ENCODE results near the gene USP17L19.
"Not testable (repeated sequence)": the region's sequence is repeated elsewhere in the genome, so short reads cannot be mapped to it uniquely, and the experiment has no call there.

USP17L19 gene

DNA sequence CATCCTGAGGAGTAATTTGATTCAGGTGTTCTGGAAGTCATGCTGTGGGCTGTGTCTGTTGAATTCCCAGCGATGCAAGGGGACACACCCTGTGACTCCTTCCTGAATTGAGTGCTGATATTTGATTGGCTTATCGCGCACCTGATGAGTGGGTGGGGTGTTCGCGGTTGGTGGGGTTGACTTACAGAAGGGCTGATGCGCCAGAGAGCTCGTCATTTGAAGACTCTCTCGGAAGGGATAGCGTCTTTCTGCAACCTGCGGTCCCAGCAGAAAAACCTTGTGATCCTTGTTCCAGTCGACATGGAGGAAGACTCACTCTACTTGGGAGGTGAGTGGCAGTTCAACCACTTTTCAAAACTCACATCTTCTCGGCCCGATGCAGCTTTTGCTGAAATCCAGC is at the start of gene USP17L19:
TSS of gene USP17L19 (plus strand) at position 301 of the 400 bp plus-strand sequence. CDS start at position 301, 0 bp downstream.
- not testable (repeated sequence) for DNase-seq

- DNase-seq, result not testable (repeated sequence)
Measured at GRCh38 chr4:9210357-9210756, 42.8 kb upstream of the USP17L19 start, which contains the start of gene USP17L10. Gene USP17L10, plus strand, starts transcription at chr4:9210657. Its CDS starts 0 bp downstream, at chr4:9210657.

DNA sequence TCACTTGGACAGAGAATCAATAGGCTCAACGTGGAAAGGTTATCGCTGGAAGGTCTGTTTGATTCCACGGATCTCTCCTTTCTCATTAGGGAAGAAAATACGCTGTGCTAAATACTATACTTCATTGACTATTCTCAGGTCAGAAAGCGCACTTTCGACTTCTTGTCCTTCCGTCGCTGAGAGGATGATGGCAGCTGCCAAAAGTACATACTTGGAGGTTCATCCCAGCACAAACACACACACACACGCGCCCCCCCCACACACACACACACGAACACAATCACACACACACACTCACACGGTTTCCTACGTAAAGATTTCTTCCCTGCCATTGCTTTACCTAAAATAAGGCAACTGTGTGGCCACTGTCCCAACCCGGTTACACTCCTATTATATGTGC is 38.5 kb upstream of the USP17L19 start:
- not testable (repeated sequence) for DNase-seq

DNA sequence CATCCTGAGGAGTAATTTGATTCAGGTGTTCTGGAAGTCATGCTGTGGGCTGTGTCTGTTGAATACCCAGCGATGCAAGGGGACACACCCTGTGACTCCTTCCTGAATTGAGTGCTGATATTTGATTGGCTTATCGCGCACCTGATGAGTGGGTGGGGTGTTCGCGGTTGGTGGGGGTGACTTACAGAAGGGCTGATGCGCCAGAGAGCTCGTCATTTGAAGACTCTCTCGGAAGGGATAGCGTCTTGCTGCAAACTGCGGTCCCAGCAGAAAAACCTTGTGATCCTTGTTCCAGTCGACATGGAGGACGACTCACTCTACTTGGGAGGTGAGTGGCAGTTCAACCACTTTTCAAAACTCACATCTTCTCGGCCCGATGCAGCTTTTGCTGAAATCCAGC is 38.1 kb upstream of the USP17L19 start, which contains the start of gene USP17L11:
TSS of gene USP17L11 (plus strand) at position 301 of the 400 bp plus-strand sequence. CDS start at position 301, 0 bp downstream.
- not testable (repeated sequence) for DNase-seq

GRCh38 chr4:9219852-9220251 is 33.3 kb upstream of the USP17L19 start, which contains the start of gene USP17L12:
Gene USP17L12, plus strand, starts transcription at chr4:9220152. Its CDS starts 0 bp downstream, at chr4:9220152.
- not testable (repeated sequence) for DNase-seq

DNA sequence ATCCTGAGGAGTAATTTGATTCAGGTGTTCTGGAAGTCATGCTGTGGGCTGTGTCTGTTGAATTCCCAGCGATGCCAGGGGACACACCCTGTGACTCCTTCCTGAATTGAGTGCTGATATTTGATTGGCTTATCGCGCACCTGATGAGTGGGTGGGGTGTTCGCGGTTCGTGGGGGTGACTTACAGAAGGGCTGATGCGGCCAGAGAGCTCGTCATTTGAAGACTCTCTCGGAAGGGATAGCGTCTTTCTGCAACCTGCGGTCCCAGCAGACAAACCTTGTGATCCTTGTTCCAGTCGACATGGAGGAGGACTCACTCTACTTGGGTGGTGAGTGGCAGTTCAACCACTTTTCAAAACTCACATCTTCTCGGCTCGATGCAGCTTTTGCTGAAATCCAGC is 28.6 kb upstream of the USP17L19 start, which contains the start of gene USP17L13:
TSS of gene USP17L13 (plus strand) at position 301 of the 400 bp plus-strand sequence. CDS start at position 301, 0 bp downstream.
- not testable (repeated sequence) for DNase-seq

DNA sequence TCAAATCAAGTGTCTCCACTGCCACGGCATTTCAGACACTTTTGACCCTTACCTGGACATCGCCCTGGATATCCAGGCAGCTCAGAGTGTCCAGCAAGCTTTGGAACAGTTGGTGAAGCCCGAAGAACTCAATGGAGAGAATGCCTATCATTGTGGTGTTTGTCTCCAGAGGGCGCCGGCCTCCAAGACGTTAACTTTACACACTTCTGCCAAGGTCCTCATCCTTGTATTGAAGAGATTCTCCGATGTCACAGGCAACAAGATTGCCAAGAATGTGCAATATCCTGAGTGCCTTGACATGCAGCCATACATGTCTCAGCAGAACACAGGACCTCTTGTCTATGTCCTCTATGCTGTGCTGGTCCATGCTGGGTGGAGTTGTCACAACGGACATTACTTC is 22.9 kb upstream of the USP17L19 start:
- not testable (repeated sequence) for DNase-seq

GRCh38 chr4:9234085-9234484 is 19.1 kb upstream of the USP17L19 start, which contains the start of gene USP17L15:
Gene USP17L15, plus strand, starts transcription at chr4:9234385. Its CDS starts 0 bp downstream, at chr4:9234385.
- DNase-seq, result not testable (repeated sequence)

DNA sequence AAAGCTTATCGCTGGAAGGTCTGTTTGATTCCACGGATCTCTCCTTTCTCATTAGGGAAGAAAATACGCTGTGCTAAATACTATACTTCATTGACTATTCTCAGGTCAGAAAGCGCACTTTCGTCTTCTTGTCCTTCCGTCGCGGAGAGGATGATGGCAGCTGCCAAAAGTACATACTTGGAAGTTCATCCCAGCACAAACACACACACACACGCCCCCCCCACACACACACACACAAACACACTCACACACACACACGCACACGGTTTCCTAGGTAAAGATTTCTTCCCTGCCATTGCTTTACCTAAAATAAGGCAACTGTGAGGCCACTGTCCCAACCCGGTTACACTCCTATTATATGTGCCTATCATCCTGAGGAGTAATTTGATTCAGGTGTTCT is 14.7 kb upstream of the USP17L19 start:
- DNase-seq, result not testable (repeated sequence)

GRCh38 chr4:9243579-9243978 is 9.6 kb upstream of the USP17L19 start, which contains the start of gene USP17L17:
Gene USP17L17, plus strand, starts transcription at chr4:9243879. Its CDS starts 0 bp downstream, at chr4:9243879.
- DNase-seq, result not testable (repeated sequence)

- DNase-seq, result not testable (repeated sequence)
Measured at GRCh38 chr4:9247953-9248680, 5.1 kb upstream of the USP17L19 start, which contains the start of gene USP17L18. Gene USP17L18, plus strand, starts transcription at chr4:9248630. Its CDS starts 0 bp downstream, at chr4:9248630.

GRCh38 chr4:9257824-9258223 is 4.6 kb downstream of the USP17L19 start, which contains the start of gene USP17L20:
Gene USP17L20, plus strand, starts transcription at chr4:9258124. Its CDS starts 0 bp downstream, at chr4:9258124.
- DNase-seq, result not testable (repeated sequence)

- DNase-seq, result not testable (repeated sequence)
Measured at GRCh38 chr4:9262572-9262971, 9.4 kb downstream of the USP17L19 start, which contains the start of gene USP17L21. Gene USP17L21, plus strand, starts transcription at chr4:9262872. Its CDS starts 0 bp downstream, at chr4:9262872.

DNA sequence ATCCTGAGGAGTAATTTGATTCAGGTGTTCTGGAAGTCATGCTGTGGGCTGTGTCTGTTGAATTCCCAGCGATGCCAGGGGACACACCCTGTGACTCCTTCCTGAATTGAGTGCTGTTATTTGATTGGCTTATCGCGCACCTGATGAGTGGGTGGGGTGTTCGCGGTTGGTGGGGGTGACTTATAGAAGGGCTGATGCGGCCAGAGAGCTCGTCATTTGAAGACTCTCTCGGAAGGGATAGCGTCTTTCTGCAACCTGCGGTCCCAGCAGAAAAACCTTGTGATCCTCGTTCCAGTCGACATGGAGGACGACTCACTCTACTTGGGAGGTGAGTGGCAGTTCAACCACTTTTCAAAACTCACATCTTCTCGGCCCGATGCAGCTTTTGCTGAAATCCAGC is 14.1 kb downstream of the USP17L19 start, which contains the start of gene USP17L22:
TSS of gene USP17L22 (plus strand) at position 301 of the 400 bp plus-strand sequence. CDS start at position 301, 0 bp downstream.
- not testable (repeated sequence) for DNase-seq

DNA sequence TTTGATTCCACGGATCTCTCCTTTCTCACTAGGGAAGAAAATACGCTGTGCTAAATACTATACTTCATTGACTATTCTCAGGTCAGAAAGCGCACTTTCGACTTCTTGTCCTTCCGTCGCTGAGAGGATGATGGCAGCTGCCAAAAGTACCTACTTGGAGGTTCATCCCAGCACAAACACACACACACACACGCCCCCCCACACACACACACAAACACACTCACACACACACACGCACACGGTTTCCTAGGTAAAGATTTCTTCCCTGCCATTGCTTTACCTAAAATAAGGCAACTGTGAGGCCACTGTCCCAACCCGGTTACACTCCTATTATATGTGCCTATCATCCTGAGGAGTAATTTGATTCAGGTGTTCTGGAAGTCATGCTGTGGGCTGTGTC is 18.5 kb downstream of the USP17L19 start:
- not testable (repeated sequence) for DNase-seq

All from NCI-H1417 treated with DMSO at 0.1 percent for 48 hours (cell line).